HCT116 (cell line): Measurements from ENCODE around the gene AXIN2.

ENCODE experiments used
- EZH2phosphoT487 ChIP-seq: fragments of 200-600 bp; IDR thresholded peaks from 2 replicates; pipeline ENCODE4 v1.6.1; 2018; ENCODE audit warnings: antibody characterized with exemption, borderline replicate concordance
- POLR2A ChIP-seq: IDR thresholded peaks from 2 replicates; pipeline ENCODE4 v1.7.0; 2011; ENCODE audit warnings: borderline replicate concordance; ENCODE audit not compliant: insufficient read depth, insufficient read length; ENCODE audit errors: extremely low read depth
- RAD21 ChIP-seq: IDR thresholded peaks from 2 replicates; pipeline ENCODE4 v1.6.1; 2012; ENCODE audit warnings: low read depth, mild to moderate bottlenecking
- SIN3A ChIP-seq: IDR thresholded peaks from 2 replicates; pipeline ENCODE4 v1.6.1; 2012; ENCODE audit warnings: low read depth
- YY1 ChIP-seq: IDR thresholded peaks from 2 replicates; pipeline ENCODE4 v1.6.1; 2011; ENCODE audit warnings: low read length, low read depth, moderate library complexity, mild to moderate bottlenecking; ENCODE audit not compliant: insufficient replicate concordance; ENCODE audit errors: extremely low read depth
- TF ChIP-seq, protein P1 (sequence below), 3 experiments: fragments of 200-600 bp in 1 of 3; sonication (generic) in 1 of 3; IDR thresholded peaks in 2 of 3; conservative IDR thresholded peaks in 1 of 3; 2 replicates each; pipeline ENCODE4 v1.5.1; 2012 to 2017; ENCODE audit warnings: low read depth in 2 of 3, low read length in 2 of 3, antibody characterized with exemption in 1 of 3, borderline replicate concordance in 1 of 3, control low read depth in 1 of 3, mild to moderate bottlenecking in 1 of 3, mixed read lengths in 1 of 3, mixed run types in 1 of 3, moderate library complexity in 1 of 3; ENCODE audit not compliant: insufficient read depth in 1 of 3
- TF ChIP-seq, protein P2 (sequence below): IDR thresholded peaks from 2 replicates; pipeline ENCODE4 v1.6.1; 2012
- TF ChIP-seq, protein P3 (sequence below): IDR thresholded peaks from 2 replicates; pipeline ENCODE4 v1.6.1; 2012

DNA sequence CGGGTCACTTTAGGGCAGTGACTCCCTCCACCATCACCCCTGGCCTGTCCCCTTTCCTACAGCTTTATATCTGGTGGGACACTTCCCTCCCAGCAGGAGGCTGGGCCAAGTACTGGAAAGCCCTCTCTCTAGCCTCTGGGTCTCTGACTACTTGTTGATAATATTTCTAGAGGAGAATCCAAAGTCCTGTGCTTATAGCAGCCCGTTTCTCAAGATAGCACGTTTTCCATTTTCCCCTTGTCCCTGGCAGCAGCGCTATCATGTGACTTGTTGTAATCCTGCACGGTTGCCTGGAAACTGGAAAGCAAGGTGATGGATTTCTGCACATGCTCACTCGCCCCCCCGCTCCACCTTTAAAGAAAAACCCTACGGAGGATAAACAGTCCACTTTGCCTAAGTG, 3.3 kb upstream of the AXIN2 start:
- TF ChIP-seq, protein P1, sequence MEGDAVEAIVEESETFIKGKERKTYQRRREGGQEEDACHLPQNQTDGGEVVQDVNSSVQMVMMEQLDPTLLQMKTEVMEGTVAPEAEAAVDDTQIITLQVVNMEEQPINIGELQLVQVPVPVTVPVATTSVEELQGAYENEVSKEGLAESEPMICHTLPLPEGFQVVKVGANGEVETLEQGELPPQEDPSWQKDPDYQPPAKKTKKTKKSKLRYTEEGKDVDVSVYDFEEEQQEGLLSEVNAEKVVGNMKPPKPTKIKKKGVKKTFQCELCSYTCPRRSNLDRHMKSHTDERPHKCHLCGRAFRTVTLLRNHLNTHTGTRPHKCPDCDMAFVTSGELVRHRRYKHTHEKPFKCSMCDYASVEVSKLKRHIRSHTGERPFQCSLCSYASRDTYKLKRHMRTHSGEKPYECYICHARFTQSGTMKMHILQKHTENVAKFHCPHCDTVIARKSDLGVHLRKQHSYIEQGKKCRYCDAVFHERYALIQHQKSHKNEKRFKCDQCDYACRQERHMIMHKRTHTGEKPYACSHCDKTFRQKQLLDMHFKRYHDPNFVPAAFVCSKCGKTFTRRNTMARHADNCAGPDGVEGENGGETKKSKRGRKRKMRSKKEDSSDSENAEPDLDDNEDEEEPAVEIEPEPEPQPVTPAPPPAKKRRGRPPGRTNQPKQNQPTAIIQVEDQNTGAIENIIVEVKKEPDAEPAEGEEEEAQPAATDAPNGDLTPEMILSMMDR (IDR thresholded peaks at IDR 0.05 in 2 of 3, conservative IDR thresholded peaks at IDR 0.05 in 1 of 3; ENCODE audit: borderline replicate concordance in 1 of 3, insufficient read depth in 1 of 3, low read depth in 2 of 3, low read length in 2 of 3) = no peak
- TF ChIP-seq, protein P2, sequence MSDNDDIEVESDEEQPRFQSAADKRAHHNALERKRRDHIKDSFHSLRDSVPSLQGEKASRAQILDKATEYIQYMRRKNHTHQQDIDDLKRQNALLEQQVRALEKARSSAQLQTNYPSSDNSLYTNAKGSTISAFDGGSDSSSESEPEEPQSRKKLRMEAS = no peak
- TF ChIP-seq EZH2phosphoT487 = no peak
- TF ChIP-seq RAD21 = no peak
- no peak for TF ChIP-seq POLR2A
- TF ChIP-seq, protein P3, sequence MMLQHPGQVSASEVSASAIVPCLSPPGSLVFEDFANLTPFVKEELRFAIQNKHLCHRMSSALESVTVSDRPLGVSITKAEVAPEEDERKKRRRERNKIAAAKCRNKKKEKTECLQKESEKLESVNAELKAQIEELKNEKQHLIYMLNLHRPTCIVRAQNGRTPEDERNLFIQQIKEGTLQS = no peak
- no peak for TF ChIP-seq SIN3A
- TF ChIP-seq YY1 = no peak
